ENCODE measurements around the gene RBM47.
"Not testable (repeated sequence)": the region's sequence is repeated elsewhere in the genome, so short reads cannot be mapped to it uniquely, and the experiment has no call there.

The RBM47 gene

DNA sequence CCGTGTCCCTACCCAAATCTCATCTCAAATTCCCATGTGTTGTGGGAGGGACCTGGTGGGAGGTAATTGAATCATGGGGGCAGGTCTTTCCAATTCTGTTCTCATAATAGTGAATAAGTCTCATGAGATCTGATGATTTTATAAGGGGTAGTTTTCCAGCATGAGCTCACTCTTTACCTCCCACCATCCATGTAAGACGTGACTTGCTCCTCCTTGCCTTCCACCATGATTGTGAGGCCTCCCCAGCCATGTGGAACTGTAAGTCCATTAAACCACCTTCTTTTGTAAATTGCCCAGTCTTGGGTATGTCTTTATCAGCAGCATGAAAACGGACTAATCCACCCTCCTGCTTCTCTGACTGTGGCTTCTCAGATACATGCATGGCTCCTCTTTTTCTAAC, 222.2 kb downstream of the RBM47 start:
- not testable (repeated sequence) for DNase-seq (ENCODE audit: low read depth)

DNA sequence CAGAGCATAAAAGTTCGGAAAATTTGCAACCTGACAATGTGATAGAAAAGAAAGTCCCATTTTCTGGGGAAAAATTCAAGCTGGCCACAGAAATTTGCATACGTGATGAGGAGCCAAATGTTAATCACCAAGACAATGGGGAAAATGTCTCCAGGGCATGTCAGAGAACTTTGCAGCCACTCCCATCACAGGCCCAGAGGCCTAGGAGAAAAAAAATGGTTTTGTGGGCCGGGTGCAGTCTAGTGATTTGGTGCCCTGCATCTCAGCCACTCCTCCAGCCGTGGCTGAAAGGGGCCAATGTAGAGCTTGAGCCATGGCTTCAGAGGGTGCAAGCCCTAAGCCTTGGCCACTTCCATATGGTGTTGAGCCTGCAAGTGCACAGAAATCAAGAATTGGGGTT, 223.3 kb downstream of the RBM47 start:
- DNase-seq (ENCODE audit: low read depth): no peak

DNA sequence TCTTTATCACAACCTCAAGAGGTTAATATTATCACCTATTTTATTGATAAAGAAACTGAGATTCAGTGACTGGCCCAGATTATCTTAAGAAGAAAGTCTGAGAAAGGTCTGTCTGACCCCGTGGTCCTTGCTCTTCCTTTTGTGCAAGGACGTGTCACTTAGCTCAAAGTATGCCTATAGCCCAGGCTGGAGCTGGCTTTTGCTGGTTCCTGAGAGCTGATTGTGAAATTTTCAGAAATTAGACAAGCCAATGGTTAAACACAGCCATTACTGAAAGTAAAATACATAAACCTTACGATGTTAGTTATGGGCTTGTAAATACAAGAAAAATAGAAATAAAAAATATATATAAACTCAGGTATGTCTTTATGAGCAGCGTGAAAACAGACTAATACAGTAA, 224.5 kb downstream of the RBM47 start:
- DNase-seq (ENCODE audit: low read depth): no peak

DNA sequence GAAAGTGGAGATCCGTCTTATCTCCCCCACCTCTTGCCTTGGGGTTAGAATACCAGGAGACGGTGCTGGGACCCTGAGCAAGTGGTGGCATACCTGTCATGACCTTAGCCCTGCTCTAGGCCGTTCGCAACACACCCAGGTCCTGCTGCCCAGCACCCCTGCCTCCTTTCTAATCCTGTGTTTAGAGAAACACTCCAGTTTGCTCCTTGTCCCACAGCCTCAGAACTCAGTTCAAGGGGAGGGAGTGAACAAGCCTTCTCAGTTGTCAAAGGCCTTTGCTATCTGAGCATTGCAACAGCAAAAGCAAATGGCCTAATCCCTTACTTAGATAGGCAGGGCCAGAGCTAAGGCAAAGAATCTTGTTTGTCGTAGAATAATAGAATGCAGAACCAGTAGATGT, 226.6 kb downstream of the RBM47 start:
- DNase-seq (ENCODE audit: low read depth): peak; percentile 86

DNA sequence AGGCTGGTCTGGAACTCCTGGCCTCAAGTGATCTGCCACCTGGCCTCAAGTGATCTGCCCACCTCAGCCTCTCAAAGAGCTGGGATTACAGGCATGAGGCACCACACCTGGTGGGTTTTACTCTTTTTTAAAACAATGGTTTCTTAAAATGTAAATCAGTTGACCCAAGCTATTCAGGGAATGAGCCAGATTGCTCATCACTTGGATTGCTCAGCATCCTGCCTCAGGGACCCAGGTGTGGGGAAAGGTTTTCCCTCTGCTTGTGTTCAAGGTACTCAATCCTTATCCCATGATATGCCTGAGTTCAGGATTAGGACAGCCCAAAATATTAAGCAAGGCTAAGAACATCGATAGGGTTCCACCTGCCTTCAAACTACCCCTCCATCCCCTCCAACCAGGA, 227.1 kb downstream of the RBM47 start:
- DNase-seq (ENCODE audit: low read depth): no peak

DNA sequence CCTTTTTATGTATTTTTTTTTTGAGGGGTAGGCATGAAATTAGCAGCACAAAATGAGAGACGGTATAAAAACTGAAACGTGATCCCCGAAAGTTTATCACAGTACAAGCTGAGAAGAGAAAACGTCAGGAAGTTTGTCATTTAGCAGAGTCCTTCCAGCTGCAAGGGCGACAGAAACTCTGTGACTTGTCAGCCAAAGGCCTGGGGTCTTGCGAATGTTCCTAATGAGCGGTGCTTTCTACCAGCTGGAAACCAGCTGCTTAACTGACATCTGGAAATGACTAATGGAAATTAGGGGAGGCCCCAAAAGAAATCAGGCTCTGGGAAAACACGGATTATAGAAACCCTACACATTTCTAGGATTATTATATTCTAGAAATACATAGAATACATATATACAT, 228.0 kb downstream of the RBM47 start:
- no peak for DNase-seq (ENCODE audit: low read depth)

DNA sequence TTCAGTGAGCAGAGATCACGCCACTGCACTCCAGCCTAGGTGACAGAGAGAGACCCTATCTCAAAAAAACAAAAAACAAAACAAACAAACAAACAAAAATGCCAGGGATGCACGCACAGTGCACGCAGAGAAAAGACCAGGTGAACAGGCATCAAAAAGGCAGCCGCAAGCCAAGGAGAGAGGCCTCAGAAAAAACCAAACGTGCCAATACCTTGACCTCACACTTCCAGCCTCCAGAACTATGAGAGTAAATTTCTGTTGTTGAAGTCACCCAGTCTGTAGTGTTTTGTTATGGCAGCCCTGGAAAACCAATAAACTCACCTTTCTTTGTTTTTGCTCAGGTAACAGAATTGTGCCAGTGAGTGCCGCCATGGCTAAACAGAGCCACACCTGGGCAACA, 228.6 kb downstream of the RBM47 start:
- DNase-seq (ENCODE audit: low read depth): no peak

DNA sequence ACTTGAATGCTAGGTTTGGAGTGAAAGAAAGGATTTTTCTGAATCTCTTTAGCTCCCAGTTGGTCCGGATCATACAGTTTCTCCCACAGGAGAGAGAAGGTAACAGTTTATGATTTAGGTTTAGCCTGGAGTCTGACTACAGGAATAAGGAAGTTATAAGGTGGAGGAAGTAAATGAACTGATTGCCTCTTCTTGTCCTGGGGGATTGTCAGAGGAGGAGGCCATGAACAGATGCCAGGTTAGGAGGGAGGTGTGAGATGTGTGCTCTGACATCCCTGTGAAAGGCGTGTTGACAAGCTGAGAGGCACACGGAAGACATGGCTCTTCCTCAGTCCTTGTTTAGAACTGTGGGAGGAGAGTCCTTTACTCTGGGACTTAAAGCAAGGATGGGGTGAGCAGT, 230.1 kb downstream of the RBM47 start:
- DNase-seq (ENCODE audit: low read depth): no peak

DNA sequence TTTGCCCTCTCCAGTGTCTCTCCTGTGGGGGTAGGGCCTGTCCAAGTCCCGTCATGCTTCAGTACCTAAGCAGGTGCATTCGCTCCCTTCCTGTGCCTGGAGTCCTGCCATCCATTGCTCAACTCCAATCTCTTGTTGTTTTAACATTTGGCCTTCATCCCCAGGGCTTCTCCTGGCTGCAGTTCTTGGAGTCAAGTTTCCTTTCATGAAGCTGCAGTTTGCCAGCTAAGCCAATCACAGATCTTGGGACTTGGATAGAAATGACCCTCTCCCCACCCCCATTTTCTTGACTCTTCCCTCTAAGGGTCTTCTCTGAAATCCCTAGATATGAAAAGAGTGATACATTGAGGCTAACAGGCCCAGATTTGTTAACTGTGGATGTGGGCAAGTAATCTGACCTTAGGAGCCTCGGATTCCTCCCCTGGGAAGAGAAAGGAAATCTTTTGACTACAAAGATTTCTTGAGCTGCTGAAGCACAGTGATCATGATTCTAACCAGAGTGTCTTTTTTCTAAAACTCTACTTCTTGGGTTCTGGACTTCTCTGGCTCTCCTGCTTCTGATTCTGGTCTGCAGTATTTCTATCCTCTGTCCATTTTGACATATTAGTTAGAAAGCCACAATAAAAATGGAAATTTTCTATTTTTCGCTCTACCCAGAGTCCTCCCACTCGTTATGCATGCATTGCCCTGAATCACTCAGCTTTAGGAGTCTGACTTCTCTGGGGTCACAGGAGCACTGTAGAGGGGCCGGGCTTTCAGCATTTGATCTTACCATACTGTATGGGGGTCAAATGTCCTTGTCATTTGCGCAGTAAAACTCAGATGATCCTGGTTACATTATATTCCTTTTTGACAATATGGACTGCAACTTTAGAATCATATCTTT, 233.5 kb downstream of the RBM47 start:
- peak; percentile 64 for DNase-seq (ENCODE audit: low read depth)

DNA sequence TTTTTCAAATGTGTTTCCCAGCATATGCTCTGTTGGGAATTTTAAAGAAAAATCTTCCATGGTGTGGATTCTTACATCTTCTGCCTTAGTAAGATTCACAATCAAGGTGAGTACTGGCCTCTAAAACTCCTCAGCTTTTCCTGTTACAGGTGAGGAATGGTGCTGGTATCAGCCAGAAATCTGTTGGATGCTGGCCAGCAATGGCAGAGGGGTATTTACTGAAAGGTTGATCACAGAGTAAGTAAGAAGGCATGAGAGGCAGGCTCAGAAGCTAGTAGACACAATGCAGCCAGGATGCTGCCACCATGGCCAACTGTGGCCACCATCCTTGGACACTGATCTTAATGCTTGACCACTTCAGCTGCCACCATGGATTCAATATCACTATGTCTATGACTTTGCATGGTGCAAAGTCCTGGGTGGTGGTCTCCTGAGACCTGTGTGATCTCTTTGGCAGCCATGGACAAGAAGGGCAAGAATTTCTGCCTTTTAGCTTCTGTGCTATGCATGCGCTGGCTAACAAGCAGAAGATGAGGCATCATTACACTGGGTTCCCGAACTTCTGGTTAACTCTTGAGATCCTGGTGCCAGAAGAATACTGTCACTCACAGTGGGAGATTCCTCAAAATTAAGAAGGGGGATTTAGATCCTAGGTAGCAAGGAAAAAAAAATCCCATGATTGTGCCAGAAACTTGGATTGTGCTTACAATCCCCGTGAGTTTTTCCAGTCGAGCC, 234.3 kb downstream of the RBM47 start:
- no peak for DNase-seq (ENCODE audit: low read depth)

DNA sequence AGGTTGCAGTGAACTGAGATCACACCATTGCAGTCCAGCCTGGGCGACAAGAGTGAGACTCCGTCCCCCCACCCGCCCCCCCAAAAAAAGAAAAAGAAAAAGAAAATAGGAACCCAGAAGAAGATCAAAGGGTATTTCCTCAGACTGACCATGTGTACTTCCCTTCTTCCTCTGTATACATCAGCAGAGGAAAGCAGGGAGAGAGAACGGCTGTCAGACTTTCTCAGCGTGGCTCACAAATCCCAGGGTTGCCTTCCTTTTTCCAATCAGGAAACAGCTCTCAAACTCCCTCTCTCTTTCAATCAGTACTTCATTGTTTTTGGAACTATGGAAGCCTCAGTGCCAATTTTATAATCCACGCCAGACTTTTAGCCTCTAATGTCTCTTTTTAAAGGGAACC, 235.4 kb downstream of the RBM47 start:
- DNase-seq (ENCODE audit: low read depth): no peak

DNA sequence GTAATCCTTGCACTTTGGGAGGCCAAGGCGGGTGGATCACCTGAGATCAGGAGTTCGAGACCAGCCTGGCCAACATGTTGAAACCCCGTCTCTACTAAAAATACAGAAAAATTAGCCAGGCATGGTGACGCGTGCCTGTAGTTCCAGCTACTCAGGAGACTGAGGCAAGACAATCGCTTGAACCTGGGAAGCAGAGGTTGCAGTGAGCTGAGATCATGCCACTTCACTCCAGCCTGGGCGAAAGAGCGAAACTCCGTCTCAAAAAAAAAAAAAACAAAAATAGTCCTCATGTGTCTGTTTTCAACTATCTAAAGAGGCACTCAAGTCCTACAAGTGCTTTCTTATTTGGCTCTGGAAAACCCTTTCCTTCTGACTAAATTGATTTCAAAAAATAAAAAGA, 237.4 kb downstream of the RBM47 start:
- not testable (repeated sequence) for DNase-seq (ENCODE audit: low read depth)

DNA sequence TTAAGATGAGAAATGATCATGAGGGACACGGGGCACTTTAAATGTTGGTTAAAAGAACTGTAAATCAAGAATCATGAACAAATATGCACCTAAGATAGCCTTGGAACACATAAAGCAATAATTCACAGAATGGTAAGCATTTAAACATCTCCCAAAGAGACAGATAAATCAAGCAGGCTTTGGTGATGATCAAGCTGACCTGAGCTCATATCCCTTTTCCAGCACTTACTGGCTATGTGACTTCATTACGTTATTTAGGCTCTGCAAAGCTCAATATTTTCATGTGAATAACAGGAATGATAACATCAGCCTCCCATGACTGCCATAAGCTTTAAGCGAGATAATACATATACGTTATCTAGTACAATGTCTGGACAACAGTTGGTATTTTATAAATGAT, 239.7 kb downstream of the RBM47 start:
- DNase-seq (ENCODE audit: low read depth): peak; percentile 66

DNA sequence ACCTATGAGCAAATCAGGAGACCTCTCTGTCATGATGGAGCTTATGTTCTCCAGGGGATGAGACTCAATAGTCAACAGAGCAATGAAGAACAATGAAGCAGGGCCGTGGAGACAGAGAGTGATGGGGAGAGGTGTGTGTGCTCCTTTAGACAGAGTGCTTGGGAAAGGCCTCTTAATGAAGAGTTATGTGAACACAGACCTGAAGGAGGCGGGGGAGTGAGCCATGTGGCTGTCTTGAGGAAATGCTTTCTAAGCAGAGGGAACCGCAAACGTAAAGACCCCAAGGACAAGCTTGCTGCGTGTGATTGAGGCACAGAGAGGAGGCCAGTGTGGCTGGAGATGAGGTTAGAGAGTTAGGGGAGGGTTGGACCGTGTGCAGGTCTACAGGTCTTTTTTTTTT, 241.4 kb downstream of the RBM47 start:
- DNase-seq (ENCODE audit: low read depth): peak; percentile 88

DNA sequence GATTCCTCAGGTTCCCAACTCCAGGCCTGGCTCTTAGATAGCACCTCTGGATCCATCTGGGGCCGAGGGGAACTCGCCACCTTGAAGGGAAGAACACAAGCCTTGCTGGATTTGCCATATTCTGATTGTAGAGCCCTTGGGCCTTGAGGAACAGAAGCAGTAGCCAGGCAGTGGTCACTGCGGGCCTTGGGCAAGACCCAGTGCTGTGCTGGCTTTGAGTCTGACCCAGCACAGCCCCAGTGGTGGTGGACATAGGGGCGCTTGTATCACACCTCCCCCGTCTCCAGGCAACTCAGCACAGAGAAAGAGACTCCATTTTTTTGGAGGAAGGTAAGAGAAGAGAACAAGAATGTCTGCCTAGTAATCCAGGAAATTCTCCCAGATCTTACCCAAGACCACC, 249.0 kb downstream of the RBM47 start:
- no peak for DNase-seq (ENCODE audit: low read depth)

DNA sequence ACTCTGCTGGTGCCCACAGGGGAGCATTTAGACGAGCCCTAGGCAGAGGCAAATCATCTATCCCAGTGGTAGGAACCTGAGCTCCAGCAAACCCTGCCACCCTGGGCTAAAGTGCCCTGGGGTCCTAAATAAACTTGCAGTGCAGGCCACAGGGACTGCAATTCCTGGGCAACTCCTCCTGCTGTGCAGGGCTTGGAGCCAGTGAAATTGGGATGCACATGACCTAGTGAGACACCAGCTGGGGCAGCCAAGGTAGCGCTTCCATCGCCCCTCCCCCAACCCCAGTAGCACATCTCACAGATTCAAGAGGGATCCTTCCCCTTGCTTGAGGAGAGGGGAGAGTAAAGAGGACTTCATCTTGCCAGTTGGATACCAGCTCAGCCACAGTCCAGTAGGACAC, 250.4 kb downstream of the RBM47 start:
- DNase-seq (ENCODE audit: low read depth): no peak

DNA sequence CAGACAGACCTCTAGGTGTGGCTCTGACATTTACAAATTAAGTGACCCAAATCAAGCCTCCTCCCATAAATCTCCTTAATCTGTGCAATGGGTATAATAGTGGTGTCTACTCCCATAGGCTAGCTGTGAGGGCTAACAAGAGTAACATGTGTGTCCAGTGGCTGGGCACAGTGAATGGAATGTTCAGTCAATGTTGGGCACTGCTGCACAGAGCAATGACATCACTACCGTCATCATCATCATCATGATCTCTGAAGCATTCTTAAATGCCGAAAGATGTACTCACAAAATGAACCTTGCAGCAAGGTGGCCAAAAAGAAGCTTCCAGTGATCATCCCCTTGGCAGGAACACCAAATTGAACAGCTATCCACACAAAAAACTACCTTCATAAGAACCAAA, 251.0 kb downstream of the RBM47 start:
- DNase-seq (ENCODE audit: low read depth): peak; percentile 5

DNA sequence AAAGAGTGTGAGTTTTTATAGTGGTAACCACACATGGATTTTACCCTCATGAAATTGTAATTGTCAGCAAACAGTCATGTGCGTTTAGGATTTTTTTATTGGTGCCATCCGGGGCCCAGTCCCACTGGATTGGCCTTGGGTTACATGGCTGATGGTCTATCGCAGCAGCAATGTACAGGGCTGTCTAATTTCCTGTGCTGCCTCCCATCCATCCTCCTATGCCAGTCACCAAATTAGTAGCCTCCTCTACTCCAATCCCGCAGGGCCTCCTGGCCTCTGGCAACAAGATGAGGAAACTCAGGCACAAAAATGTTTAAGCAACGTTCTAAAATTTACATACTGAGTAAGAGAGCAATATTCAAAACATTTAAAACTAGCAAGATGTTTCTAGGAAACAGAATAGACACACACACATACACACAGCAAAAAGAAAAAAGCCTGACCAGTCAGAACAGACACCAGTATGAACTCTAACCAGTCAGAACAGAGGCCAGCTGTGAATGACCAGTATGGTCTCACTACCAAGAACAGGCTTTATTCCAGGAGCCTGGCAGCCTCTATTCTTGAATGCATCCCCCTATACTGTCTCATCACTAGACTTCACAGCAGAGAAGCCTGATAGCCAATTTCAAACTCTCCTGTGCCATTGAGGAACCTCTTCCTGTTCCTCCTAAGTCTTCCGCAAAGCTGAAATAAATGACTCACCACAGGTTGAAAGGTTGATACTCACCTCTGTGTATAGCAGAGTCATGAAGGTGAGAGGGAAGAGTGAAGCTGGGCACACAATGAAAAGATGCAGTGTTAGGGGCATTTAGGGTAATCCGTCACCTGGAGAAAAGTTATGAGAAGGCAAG, 251.9 kb downstream of the RBM47 start:
- DNase-seq (ENCODE audit: low read depth): peak; percentile 53

DNA sequence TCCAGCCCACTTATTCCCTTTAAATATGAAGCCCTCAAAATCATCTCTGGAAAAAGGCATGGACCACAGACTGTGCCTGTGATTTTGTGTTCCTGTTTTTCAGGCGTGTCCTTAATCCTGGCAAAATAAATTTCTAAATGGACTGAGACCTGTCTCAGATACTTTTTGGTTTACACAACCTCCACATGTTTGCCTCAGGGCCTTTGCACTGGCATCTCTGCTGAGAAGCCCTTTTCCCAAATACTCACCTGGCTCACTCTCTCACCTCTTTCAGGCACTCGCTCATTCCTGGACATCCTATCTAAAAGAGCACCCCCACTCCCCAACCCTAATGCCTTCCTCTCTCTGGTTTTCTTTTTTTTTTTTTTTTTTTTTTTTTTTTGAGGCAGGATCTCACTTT, 254.0 kb downstream of the RBM47 start:
- no peak for DNase-seq (ENCODE audit: low read depth)

DNA sequence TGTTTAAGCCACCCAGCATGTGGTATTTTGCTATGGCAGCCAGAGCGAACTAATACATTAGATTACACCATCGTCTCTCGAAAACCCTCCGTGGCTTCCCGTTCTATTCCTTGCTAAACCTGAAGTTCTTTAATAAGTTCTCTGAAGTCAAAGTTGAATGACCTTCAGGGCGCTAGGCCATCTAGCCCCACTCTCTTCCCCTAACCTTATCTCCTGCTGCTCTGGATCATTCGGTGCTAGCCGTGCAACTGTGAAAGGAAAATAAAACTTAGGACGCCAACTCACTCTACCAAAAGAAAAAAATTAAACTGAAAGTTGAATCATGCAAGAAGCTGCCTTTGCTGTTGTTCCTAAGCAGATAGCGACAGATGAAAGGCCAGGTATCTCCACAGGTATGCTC, 254.6 kb downstream of the RBM47 start:
- DNase-seq (ENCODE audit: low read depth): no peak

DNA sequence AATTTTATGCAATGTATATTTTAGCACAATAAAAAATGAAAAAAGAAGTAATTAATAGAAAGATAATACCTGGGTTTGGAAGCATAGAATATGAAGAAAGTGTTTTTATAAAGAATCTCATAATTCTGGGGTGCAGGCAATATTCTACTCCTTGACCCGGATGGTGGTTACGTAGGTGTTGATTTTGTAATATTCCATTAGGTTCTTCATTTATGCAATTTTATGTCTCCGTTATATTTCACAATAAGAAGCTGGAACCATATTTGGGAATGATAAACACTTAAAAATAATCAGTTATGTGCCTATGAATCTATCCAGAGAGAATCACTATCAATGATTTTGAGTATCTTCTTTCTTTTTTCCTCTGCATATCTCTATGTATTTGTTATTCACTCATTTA, 256.0 kb downstream of the RBM47 start:
- DNase-seq (ENCODE audit: low read depth): no peak

Data from amniotic epithelial cell (primary cell).